Measurements from ENCODE around the gene MT1B.

- TF ChIP-seq, protein P1, sequence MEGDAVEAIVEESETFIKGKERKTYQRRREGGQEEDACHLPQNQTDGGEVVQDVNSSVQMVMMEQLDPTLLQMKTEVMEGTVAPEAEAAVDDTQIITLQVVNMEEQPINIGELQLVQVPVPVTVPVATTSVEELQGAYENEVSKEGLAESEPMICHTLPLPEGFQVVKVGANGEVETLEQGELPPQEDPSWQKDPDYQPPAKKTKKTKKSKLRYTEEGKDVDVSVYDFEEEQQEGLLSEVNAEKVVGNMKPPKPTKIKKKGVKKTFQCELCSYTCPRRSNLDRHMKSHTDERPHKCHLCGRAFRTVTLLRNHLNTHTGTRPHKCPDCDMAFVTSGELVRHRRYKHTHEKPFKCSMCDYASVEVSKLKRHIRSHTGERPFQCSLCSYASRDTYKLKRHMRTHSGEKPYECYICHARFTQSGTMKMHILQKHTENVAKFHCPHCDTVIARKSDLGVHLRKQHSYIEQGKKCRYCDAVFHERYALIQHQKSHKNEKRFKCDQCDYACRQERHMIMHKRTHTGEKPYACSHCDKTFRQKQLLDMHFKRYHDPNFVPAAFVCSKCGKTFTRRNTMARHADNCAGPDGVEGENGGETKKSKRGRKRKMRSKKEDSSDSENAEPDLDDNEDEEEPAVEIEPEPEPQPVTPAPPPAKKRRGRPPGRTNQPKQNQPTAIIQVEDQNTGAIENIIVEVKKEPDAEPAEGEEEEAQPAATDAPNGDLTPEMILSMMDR (IDR thresholded peaks at IDR 0.05; ENCODE audit: low read depth, low read length, missing input control) = no peak
- TF ChIP-seq ZBTB33 (IDR thresholded peaks at IDR 0.05) (no peak), TAF1 (conservative IDR thresholded peaks at IDR 0.05) (peak; percentile 90), RXRA (IDR thresholded peaks at IDR 0.05) (peak; percentile 57 to 85), NR2F2 (IDR thresholded peaks at IDR 0.05) (no peak), GABPA (IDR thresholded peaks at IDR 0.05 in 1 of 2, conservative IDR thresholded peaks at IDR 0.05 in 1 of 2) (peak in 1 of 2 donors; percentile 29), YY1 (IDR thresholded peaks at IDR 0.05) (peak; percentile 75), EGR1 (IDR thresholded peaks at IDR 0.05; ENCODE audit: low read depth in 2 of 2) (peak in 1 of 2 donors; percentile 62), JUND (IDR thresholded peaks at IDR 0.05) (peak in 1 of 2 donors; percentile 80), FOXA1 (IDR thresholded peaks at IDR 0.05) (peak; percentile 41), RAD21 (IDR thresholded peaks at IDR 0.05) (peak; percentile 30 to 31)
- TF ChIP-seq, protein P2, sequence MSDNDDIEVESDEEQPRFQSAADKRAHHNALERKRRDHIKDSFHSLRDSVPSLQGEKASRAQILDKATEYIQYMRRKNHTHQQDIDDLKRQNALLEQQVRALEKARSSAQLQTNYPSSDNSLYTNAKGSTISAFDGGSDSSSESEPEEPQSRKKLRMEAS (IDR thresholded peaks at IDR 0.05) = no peak
- TF ChIP-seq, protein P3, sequence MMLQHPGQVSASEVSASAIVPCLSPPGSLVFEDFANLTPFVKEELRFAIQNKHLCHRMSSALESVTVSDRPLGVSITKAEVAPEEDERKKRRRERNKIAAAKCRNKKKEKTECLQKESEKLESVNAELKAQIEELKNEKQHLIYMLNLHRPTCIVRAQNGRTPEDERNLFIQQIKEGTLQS (IDR thresholded peaks at IDR 0.05) = no peak
These were observed 43.4 kb upstream of the MT1B start, which contains the start of gene MT2A for GRCh38 chr16:56608043-56608875.

Data from liver (tissue), 3 donors.